Epidermal melanocyte (primary cell): ENCODE results near the gene ZSWIM5.
"Not testable (repeated sequence)": the region's sequence is repeated elsewhere in the genome, so short reads cannot be mapped to it uniquely, and the experiment has no call there.

Experiments
- DNase-seq: peaks from one replicate; pipeline ENCODE4 v3.0.0; 2011; ENCODE audit warnings: low spot score; ENCODE audit not compliant: insufficient read length

ZSWIM5 gene

GRCh38 chr1:45146833-45147232, 59.6 kb downstream of the ZSWIM5 start:
- no peak for DNase-seq

GRCh38 chr1:45141247-45142003, 65.0 kb downstream of the ZSWIM5 start:
- no peak for DNase-seq

GRCh38 chr1:45136984-45137383, 69.4 kb downstream of the ZSWIM5 start:
- no peak for DNase-seq

GRCh38 chr1:45135316-45135715, 71.1 kb downstream of the ZSWIM5 start:
- no peak for DNase-seq

- no peak for DNase-seq
Measured at GRCh38 chr1:45134461-45134873, 71.9 kb downstream of the ZSWIM5 start.

GRCh38 chr1:45132719-45133118, 73.7 kb downstream of the ZSWIM5 start:
- DNase-seq = not testable (repeated sequence)

- DNase-seq = no peak
Measured at GRCh38 chr1:45123358-45123757, 83.0 kb downstream of the ZSWIM5 start.

GRCh38 chr1:45122724-45123123, 83.7 kb downstream of the ZSWIM5 start:
- no peak for DNase-seq

- DNase-seq = no peak
Measured at GRCh38 chr1:45117766-45118165, 88.6 kb downstream of the ZSWIM5 start.

GRCh38 chr1:45116820-45117219, 89.6 kb downstream of the ZSWIM5 start:
- no peak for DNase-seq

GRCh38 chr1:45116340-45116739, 90.1 kb downstream of the ZSWIM5 start:
- DNase-seq = no peak

GRCh38 chr1:45115198-45115597, 91.2 kb downstream of the ZSWIM5 start:
- DNase-seq = not testable (repeated sequence)

GRCh38 chr1:45112661-45113060, 93.7 kb downstream of the ZSWIM5 start:
- no peak for DNase-seq

- no peak for DNase-seq
Measured at GRCh38 chr1:45111239-45111638, 95.2 kb downstream of the ZSWIM5 start.

GRCh38 chr1:45107782-45108181, 98.6 kb downstream of the ZSWIM5 start:
- DNase-seq = no peak

- DNase-seq = not testable (repeated sequence)
Measured at GRCh38 chr1:45106864-45107263, 99.5 kb downstream of the ZSWIM5 start.

- not testable (repeated sequence) for DNase-seq
Measured at GRCh38 chr1:45106156-45106545, 100.3 kb downstream of the ZSWIM5 start.

GRCh38 chr1:45105486-45106155, 100.8 kb downstream of the ZSWIM5 start:
- DNase-seq = not testable (repeated sequence)

- DNase-seq = no peak
Measured at GRCh38 chr1:45103534-45103933, 102.9 kb downstream of the ZSWIM5 start.

- no peak for DNase-seq
Measured at GRCh38 chr1:45101947-45102346, 104.5 kb downstream of the ZSWIM5 start.

- not testable (repeated sequence) for DNase-seq
Measured at GRCh38 chr1:45101528-45101927, 104.9 kb downstream of the ZSWIM5 start.

GRCh38 chr1:45097944-45098343, 108.5 kb downstream of the ZSWIM5 start:
- DNase-seq = no peak

- no peak for DNase-seq
Measured at GRCh38 chr1:45097079-45097478, 109.3 kb downstream of the ZSWIM5 start.
